Stimulated activated CD8-positive, alpha-beta memory T cell treated with anti-CD3 and anti-CD28 coated beads, Interleukin-2, amount 100 ng/mL, for 48 hours (primary cell): Measurements from ENCODE around the gene ADARB2.

Source experiments
- DNase-seq, 2 donors: peaks; one replicate each; pipeline ENCODE4 v3.0.0-alpha.2; 2020; ENCODE audit warnings: low read depth in 2 of 2

The ADARB2 gene

DNA sequence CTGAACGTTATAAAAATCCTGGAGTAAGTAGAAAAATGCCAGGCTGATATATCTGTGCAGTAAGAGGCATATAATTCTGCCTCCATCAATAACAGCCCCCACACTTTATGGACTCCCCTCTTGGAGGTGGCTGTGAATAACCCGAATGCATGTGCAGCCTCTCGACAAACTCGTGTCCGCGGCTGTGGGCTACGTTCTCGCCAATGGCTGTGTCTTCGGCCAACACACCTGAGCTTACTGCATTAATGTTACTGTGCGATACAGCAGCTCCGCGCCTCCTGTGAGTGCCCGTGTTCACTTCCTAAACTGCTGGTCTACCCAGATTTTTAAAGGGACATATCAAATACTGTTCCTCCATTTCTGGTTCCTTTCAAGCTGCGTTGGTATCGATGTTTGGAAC lies 209.4 kb downstream of the ADARB2 start:
- no peak for DNase-seq

DNA sequence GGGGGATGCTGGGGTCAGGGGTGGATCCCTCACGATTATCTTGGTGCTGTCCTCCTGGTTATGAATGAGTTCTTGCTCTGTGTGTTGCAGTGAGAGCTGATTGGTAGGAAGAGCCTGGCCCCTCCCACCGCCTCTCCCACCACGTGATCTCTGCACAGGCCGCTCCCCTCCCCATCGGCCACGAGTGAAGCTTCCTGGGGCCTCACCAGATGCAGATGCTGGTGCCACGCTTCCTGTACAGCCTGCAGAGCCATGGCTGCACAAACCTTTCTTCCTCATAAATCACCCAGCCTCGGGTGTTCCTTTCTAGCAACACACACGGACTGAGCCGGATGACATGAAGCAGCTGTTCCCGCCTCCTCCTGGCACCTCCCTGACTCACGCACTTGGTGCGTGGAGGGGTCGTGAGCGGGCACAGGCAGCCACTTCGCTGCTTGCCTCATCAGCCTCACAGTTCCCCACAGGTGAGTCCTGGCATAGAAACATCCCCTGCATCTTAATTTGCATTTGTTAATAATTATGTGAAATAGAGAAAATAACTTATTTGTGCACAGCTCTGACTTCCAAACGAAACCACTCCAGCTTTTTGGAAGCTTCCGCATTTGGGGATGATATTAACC lies 210.8 kb downstream of the ADARB2 start:
- DNase-seq, result no peak

DNA sequence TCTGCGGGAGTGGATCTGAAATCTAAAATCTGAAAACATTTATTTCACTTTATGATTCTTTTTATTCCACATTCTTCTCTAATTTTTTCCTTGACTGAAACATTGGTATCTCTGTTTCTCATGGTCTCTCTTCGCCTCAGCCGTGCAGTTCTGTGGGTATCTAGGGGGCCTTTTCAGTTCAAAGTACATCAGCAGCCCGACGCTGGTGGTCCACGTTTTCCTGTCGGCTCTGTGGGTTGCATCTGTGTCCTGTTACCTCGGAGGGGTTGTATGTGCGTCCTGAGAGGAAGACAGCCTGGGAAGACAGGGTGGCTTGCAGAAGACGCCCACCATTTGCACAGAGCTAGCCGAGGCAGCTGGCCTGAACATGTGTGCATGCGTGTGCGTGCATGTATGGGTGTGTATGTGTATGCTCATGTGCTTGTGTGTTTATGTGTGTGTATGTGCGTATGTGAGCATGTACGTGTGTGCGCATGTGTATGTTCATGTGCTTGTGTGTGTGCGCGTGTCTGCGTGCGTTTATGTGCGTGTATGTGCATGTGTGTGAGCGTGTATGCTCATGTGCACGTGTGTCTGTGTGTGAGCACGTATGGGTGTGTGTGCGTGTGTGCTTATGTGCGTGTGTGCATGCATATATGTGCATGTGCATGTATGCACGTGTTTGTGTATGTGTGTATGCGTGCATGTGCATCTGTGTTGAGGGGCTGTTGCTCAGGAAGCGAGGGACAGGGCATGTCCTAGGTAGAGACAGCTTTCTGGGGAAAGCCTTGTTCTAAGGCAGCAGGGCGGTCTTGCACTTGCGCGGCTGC lies 211.8 kb downstream of the ADARB2 start:
- no peak for DNase-seq

DNA sequence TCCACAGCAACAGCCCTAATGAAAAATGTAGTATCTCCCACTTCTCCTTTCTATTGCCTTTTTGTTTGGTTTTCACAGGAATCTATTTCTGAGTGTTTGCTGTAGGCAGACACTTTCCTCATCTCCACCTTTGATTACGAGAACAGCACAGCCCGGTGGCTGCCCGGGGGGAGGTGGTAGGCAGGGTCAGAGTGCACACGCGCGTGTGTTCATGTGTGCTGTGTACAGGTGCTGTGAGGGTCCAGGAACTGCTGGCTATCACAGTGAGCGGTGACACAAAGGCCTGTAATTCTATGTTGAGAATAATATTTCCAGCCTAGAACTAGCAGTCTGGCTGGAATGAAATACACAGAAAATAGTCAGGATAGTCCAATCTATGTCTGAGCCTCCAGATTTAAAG lies 212.8 kb downstream of the ADARB2 start:
- DNase-seq, result no peak

DNA sequence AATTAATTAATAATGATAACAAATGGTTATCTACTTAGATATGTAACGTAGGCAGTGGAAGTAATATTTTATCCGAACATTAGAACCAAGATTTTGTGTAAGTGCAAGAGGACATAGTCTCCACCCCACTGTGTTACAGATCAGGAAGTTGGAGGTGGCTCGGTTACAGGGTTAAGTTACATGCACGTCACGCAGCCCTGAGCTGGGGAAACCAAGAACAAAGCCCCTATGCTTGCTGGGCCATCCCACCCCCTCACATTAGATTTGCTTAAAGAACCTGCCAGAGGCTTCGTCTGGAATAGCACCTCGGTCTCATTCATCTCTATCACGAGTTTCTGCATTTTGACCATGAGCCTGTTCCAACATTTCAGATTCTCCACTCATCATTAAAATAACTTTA lies 214.1 kb downstream of the ADARB2 start:
- no peak for DNase-seq

DNA sequence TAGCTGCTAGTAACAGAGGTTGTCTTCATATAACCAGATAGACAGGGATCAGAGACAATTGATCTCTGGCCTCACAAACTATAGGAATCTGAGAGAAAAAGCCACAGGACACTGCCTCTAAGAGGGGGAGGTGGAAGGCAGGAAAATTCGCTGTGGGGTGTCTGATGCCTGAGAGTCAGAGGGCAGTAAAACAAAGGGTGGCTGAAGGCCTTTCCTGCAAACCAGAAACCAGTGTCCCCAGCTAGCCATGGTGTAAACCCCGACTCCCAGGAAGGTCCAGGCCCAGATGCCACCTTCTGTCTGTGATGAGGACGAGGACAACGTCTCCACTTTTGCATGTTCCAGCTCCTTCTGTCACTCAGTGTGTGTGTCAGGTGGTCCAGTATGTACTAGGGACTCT lies 215.1 kb downstream of the ADARB2 start:
- no peak for DNase-seq

DNA sequence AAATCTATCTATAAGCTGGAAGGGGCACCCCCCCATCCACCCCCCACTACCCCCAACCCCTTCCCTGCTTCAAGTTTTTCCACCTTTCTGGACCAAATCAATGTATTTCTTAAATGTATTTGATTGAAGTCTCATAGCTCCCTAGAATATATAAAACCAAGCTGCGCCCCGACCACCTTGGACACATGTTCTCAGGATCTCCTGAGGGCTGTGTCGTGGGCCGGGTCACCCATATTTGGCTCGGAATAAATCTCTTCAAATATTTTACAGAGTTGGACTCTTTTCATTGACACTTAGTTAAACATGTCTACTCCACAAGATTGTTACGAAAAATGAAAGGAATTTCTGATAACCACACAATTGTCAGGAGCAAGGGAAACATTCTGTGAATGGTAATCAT lies 215.6 kb downstream of the ADARB2 start:
- no peak for DNase-seq

DNA sequence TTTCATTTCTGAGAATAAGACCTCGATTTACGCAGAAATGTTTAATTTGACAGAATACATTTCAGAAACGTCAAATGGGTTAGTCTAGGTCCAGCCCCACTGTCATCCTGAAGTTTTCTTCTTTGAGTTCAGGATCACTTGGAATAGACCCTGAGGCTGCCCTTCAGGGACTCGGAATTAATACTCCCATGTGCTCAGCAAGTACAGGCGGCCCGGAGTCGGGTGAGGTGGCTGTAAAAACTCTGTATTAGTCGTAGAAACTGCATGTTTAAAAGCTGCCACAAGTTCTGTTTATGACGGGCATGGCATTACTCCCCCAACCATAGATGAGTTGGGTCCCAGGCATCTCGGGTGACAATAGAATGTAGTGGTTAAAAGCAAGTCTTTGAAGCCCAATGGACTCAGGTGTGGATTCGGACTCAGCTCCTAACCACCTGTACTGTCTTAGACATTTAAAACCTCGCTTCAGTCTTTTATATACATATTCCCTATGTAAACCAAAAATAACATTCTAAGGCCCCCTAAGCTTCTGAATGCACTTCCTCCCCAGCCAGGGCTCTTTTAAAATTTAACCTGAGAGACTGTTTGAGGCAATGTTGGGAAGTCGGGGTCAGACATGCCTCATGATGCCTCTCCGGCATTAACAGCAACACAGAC lies 216.3 kb downstream of the ADARB2 start:
- no peak for DNase-seq

DNA sequence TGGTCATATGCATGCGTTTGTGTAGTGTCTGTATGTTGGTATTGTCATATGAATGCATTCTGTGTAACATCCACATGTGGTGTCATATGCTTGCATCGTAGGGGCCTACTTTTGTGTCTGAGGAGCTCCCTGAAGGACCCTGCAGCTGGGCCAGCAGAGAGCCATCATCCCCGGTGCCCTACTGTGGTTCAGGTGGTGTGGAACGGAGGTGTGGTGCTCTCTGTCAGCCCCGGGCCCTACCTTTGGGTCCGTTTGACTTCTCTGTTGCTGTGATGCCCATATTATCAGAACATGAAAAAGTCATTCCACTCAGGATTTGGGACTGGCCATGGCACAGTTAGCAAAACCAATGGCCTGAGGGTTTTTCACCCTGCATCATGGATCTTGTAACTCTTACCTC lies 217.9 kb downstream of the ADARB2 start:
- no peak for DNase-seq

DNA sequence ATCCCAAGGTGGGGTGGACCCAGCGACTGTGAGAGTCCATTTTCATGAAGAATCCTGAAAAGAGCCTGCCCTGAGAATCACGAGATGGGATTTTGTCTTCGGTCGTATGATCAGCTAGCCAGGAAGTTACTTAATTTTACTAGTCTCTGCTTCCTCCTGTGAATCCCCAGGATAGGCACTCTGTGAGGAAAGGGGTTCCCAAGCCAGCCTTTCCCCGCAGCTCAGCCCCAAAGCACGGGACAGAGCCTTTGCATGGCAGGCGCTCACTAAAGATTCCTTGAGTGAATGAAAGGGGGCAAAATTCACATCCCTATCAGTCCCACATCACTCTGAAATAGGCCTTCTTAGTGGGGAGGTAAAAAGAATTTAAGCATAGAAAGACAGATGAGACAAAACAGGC lies 219.6 kb downstream of the ADARB2 start:
- no peak for DNase-seq

DNA sequence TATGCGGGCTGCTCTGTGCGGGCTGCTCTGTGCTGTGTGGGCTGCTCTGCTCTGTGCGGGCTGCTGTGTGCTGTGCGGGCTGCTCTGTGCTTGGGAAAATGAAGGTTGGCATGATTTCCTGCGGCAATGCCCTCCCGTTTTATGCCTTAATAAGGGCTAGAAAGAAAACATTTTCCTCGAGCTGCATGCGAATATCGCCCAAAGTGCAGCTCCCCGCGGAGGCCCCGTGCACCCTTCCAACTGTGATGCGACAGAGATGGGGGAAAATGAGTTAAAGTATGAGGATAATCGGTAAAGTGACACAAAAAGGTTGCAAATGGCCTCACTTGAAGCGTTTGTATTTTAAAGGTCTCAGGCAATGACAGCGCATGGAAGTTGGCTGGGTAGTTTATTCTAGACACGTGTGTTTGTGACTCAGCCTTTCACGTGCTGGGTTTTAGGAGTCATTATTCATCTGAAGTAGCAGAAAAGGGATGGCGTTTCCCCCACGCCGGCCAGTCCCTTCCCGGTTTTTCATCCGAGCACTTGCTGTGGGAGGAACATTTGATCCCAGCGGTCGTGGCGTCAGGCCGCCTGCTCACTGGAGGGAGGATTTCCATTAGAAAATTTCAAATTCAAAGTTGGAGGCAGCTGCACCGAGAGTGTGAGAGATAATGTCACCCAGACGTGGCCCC lies 220.7 kb downstream of the ADARB2 start:
- no peak for DNase-seq

DNA sequence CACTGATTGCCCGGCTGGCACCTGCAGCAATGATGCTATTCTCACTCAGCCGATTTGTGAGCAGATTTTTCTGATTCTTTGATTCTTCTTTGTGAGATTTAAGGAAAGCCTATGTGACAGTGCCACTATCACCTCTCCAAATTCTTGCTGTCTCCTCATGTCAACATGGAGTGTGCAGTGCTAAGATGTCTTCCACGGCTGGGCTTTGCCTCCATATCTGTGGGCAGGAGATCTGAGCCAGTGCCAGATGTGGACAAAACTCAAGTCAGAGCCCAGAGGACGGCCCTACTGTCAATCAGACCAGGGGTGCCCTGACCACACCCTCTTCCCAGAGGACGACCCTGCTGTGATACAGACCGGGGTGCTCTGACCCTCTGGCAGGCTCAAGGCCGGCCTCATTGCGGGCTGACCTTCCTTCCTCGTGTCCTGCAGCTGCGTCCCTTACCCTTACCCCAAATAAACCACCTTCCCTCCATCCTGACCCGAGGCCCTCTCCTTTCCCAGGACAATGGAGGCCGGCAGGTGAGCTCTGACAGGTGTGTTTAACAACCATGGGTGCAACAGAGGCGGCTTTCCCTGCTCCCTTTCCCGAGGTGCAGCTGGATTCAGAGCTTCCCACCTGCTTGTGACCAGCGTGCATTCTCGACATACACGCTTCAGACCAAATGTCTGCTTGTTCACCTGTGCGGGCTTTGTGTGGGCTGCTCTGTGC lies 221.4 kb downstream of the ADARB2 start:
- DNase-seq, result no peak

DNA sequence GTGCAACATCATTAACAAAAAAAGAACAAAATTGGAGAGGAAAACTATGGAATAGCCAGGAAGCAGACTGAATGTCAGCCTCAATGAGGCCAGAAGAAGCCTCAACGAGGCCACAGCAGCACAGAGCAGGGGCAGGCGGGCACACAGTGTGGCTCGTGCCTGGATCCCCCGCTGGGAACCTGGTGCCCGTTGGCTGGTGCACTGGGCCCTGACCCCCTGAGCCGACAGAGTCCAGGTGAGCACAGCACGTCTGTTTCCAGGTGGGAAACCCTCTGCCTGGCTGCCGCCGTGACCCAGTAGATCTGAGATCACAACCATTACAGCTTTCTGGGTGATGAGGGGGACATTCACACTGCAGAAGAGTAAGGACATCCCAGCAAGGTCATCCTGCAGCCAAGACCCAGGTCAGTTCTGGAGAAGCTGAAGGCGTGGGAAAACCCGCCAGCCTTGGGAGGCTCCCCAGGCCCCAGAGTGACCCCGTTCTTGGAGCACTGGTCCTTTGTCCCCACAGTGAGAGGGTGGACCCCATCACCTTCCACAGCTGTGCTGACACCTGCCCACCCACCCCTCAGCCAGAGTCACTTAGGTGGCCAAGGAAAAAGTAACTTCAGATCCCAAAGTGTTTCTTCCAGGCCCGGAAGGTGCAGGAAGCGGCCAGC lies 222.1 kb downstream of the ADARB2 start:
- no peak for DNase-seq

DNA sequence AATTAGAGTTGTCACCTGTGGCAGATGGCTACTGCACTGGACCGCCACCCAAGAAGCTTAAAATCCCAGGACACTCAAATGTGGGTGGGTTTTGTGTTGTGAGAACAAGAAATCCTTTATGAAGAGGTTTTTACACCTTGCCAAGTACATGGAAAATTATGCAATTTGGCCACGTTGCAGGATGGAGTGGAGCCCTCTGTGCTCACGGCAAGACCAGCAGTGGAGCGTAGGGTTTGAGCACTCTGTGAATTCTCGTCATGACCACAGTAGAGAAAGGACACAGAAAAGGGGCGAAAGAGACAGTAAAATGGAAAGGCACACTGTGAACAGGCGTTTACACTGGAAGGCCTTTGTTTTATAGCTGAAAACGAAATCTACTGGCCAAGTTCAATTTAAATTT lies 222.6 kb downstream of the ADARB2 start:
- DNase-seq, result no peak

DNA sequence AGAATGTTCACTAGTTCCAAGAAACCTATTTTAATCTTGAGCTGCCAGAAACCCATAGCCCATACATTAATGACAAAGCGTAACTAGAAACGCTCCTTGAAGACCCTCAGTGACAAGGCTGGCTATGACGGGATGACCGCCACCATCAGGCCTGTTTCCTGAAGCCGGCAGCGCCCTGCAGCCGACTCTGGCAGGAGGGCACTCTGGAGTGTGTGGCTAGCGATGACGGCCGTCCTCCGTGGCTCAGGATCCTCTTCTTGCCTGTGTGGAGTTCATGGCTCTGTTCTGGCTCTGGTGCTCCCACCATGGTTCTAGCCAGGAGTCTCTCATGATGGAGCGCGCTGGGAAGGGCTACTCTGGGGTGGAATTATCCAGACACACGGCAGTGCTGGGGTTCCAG lies 224.1 kb downstream of the ADARB2 start:
- DNase-seq, result no peak

DNA sequence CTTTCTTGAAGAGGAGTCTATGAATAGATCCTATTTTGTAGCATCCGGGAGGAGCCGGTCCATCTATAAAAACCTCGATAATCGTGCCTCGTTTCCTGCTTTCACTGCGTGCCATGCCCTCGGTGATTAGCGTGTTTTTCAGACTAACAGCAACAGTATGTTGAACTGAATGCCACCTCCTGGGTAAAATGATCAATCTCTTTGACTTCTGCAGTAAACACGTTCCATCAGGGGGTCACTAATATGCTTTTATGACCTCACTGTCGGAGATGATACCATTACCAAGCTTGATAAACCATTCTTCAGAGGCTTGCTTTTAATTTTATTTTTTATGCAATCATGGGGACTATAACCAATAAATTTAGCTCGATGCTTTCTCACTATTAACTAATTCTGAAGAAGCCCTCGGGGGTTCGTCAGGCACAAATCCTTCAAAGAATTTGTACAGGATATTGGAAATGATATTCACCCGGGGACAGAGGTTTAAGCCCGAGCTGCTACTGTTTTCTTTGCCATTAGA lies 228.3 kb downstream of the ADARB2 start:
- DNase-seq, result no peak

DNA sequence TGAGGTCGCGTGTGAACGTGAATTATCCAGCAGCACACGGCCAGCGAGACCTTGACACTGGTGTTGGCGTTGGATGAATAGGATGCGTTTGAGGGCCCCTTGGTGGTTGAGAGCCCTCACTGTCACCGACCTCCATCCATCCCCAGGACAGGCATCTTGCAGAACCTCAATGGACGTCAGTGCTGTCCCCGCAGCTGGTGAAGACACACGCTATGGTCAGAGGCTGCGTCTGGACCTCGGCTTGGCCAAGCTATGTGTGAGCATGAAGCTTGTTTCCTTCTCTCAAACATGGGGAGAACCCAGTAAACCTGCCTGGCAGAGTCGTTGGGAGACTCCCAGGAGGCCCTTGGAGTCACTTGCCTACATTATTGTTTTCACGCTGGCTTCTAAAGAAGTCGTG lies 229.2 kb downstream of the ADARB2 start:
- no peak for DNase-seq

DNA sequence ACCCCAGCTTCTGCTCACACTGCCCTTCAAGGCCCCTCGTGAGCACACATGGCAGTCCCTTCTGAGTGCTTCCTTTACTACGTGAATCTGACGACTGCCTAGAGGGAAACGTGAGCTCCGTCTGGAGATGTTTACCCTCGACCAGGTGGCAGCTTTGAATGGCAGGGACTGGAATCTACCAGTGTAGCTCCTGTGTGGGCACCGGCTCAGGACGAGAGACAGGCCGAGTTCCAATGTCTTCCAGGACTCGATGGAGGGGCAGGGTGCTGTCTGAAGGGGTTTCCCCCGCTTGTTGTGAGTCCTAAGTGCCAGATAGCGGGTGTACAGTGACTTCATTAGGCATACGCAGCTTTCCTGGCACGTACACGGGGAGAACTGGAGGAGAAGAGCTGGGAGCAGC lies 229.9 kb downstream of the ADARB2 start:
- DNase-seq, result no peak

DNA sequence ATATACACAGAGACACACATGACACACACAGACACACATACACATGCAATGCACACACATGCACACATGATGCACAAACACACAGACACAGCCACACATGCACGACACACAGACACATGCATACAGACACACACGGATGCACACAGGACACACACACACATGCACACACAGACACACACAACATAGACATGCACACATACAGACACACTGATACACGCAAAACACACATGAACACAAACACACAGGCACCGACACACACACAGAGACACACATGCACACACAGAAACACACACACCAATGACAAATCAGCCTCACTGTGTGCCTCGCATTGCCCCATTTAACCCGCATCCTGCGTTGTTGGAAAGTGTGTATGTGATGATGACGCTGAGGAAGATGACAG lies 232.4 kb downstream of the ADARB2 start:
- no peak for DNase-seq

DNA sequence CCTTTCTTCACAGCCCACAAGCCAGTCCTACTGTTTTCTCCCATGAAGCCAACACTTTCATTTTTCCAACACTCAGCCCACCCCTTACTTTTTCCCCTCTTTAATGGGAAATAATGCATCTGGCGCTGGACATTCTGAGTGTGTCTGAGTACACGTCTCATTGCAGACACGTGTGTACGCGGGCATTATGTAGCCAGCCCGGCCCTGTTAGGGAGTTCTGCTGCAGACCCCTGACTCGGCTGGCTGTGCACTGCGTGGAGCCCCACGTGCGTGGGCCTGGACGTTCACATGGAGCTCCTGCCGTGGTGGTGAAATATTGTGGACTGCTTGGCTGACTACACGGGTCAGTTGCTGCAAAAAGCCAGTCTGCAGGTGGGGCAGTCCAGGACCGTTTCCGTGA lies 233.0 kb downstream of the ADARB2 start:
- no peak for DNase-seq

DNA sequence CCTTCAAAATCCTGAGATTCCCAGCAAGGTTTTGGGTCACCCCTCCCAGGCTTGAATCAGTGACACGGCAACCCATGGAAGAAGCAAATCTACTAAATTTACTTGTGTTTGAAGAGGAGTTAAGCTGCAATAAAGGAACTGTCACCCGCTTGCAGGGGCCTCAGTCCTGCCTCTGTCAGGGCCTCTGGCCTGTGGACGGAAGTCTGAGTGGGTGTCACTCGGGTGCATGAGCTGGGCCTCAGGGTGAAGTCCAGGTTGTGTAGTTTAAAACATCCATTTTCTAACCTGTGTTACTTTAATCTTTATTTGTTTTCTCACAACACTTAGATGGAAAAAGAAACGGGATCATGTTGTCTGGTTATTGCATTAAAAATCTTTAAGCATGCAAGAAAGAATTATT lies 234.9 kb downstream of the ADARB2 start:
- DNase-seq, result no peak
